ENCODE data around the gene YES1. TPM values are rescaled to one million over a fixed set of nuclear protein-coding genes. Genes with fewer than 3 reads are reported as not detected.
"Not testable (repeated sequence)": the region's sequence is repeated elsewhere in the genome, so short reads cannot be mapped to it uniquely, and the experiment has no call there.

Gene YES1
- polyA plus RNA-seq, 1 donor from 2014 or later = 12.0 TPM

GRCh38 chr18:809985-810642 lies 1.9 kb downstream of the YES1 start:
- Histone ChIP-seq H2AFZ (ENCODE audit: low read depth, low read length) (no peak overlapping the region), H3K4me2 (ENCODE audit: low read length) (no peak overlapping the region), H3F3A (ENCODE audit: insufficient read depth, low read length, poor library complexity, severe bottlenecking) (no peaks in the 10 kb centered on the region), H3K4me3 (ENCODE audit: low read length) (no peak overlapping the region), H3K9me3 (ENCODE audit: low read length) (no peaks in the 10 kb centered on the region), H3K27me3 (ENCODE audit: insufficient read depth, low read depth, low read length) (peaks cover 5% of the 10 kb centered on the region), H3K9ac (ENCODE audit: low read length) (no peak overlapping the region), H3K36me3 (ENCODE audit: insufficient read depth, low read length) (no peaks in the 10 kb centered on the region), H3K79me2 (replicated peaks; ENCODE audit: insufficient read depth, low read length) (peaks cover 37% of the 10 kb centered on the region), H3K27ac (ENCODE audit: low read length) (no peak overlapping the region), H4K20me1 (ENCODE audit: insufficient read depth) (no peaks in the 10 kb centered on the region), H3K9me2 (ENCODE audit: insufficient read depth, low read length) (no peaks in the 10 kb centered on the region)
- TF ChIP-seq SMC3 (conservative IDR thresholded peaks at IDR 0.05; ENCODE audit: poor library complexity) (no peak), POLR2AphosphoS5 (IDR thresholded peaks at IDR 0.05) (no peak), EP300 (conservative IDR thresholded peaks at IDR 0.05; ENCODE audit: poor library complexity, severe bottlenecking) (no peak), CTCF (IDR thresholded peaks at IDR 0.05; ENCODE audit: poor library complexity, severe bottlenecking) (no peak), REST (IDR thresholded peaks at IDR 0.05; ENCODE audit: borderline replicate concordance) (no peak), TAF1 (IDR thresholded peaks at IDR 0.05; ENCODE audit: low read depth) (no peak), RAD21 (conservative IDR thresholded peaks at IDR 0.05) (no peak), MXI1 (conservative IDR thresholded peaks at IDR 0.05; ENCODE audit: poor library complexity, severe bottlenecking) (no peak), EZH2 (IDR thresholded peaks at IDR 0.05; ENCODE audit: borderline replicate concordance, insufficient read depth, low read length, poor library complexity, severe bottlenecking) (no peak)

GRCh38 chr18:809228-809627 lies 2.8 kb downstream of the YES1 start:
- H3K79me2 ChIP-seq (replicated peaks; ENCODE audit: insufficient read depth, low read length) = peaks cover 42% of the 10 kb centered on the region
- H3K27me3 ChIP-seq (ENCODE audit: insufficient read depth, low read depth, low read length); H3K9ac ChIP-seq (ENCODE audit: low read length); H3K9me2 ChIP-seq (ENCODE audit: insufficient read depth, low read length); H2AFZ ChIP-seq (ENCODE audit: low read depth, low read length); H3K36me3 ChIP-seq (ENCODE audit: insufficient read depth, low read length); H3K4me3 ChIP-seq (ENCODE audit: low read length); H3F3A ChIP-seq (ENCODE audit: insufficient read depth, low read length, poor library complexity, severe bottlenecking); H3K4me2 ChIP-seq (ENCODE audit: low read length); H3K27ac ChIP-seq (ENCODE audit: low read length); H4K20me1 ChIP-seq (ENCODE audit: insufficient read depth); H3K9me3 ChIP-seq (ENCODE audit: low read length): not testable (repeated sequence)

Data from neural cell (in vitro differentiated cells).